Glutamatergic neuron (in vitro differentiated cells): ENCODE data around the gene AFF1. TPM values are rescaled to one million over a fixed set of nuclear protein-coding genes. Genes with fewer than 3 reads are reported as not detected.

Experiments
- DNase-seq: peaks from one replicate; pipeline ENCODE4 v3.0.0; 2022
- H3K27ac Mint-ChIP-seq: one replicate; pipeline ENCODE4 v1.8.0; 2020; ENCODE audit warnings: mild to moderate bottlenecking, mixed read lengths, inconsistent platforms; ENCODE audit not compliant: unreplicated experiment
- H3K27me3 Mint-ChIP-seq: one replicate; pipeline ENCODE4 v1.8.0; 2020; ENCODE audit warnings: mild to moderate bottlenecking, moderate library complexity, mixed read lengths, inconsistent platforms; ENCODE audit not compliant: unreplicated experiment
- H3K36me3 Mint-ChIP-seq: one replicate; pipeline ENCODE4 v1.8.0; 2020; ENCODE audit warnings: mild to moderate bottlenecking, mixed read lengths, inconsistent platforms; ENCODE audit not compliant: unreplicated experiment
- H3K4me1 Mint-ChIP-seq: one replicate; pipeline ENCODE4 v1.8.0; 2020; ENCODE audit warnings: mild to moderate bottlenecking, low read depth, mixed read lengths, inconsistent platforms; ENCODE audit not compliant: unreplicated experiment
- H3K4me3 Mint-ChIP-seq: one replicate; pipeline ENCODE4 v1.8.0; 2020; ENCODE audit warnings: mild to moderate bottlenecking, mixed read lengths, inconsistent platforms; ENCODE audit not compliant: unreplicated experiment
- H3K9me3 Mint-ChIP-seq: one replicate; pipeline ENCODE4 v1.8.0; 2020; ENCODE audit warnings: mild to moderate bottlenecking, moderate library complexity, mixed read lengths, inconsistent platforms; ENCODE audit not compliant: unreplicated experiment
- total RNA-seq: library from RNA; stranded (reverse); fragmentation: NEBNext Ultra II Directional; extraction: Animal tissue kit (Norgen Biotek cat#: 25700); gene quantifications from one replicate; pipeline ENCODE4 v1.2.1, GENCODE V29; 2021; ENCODE audit not compliant: unreplicated experiment
- TF ChIP-seq, protein P1 (sequence below): fragments of 200-600 bp; sonication (generic); IDR thresholded peaks from one replicate; pipeline ENCODE4 v1.5.0; 2021; ENCODE audit not compliant: partially characterized antibody, unreplicated experiment

Gene AFF1
- total RNA-seq, 1 donor from 2014 or later = 42.5 TPM

- Mint-ChIP-seq H3K27me3 (peaks cover 2% of the 10 kb centered on the region), H3K27ac (no peak overlapping the region), H3K9me3 (no peaks in the 10 kb centered on the region), H3K4me3 (no peak overlapping the region), H3K4me1 (no peaks in the 10 kb centered on the region), H3K36me3 (no peaks in the 10 kb centered on the region)
- TF ChIP-seq, protein P1, sequence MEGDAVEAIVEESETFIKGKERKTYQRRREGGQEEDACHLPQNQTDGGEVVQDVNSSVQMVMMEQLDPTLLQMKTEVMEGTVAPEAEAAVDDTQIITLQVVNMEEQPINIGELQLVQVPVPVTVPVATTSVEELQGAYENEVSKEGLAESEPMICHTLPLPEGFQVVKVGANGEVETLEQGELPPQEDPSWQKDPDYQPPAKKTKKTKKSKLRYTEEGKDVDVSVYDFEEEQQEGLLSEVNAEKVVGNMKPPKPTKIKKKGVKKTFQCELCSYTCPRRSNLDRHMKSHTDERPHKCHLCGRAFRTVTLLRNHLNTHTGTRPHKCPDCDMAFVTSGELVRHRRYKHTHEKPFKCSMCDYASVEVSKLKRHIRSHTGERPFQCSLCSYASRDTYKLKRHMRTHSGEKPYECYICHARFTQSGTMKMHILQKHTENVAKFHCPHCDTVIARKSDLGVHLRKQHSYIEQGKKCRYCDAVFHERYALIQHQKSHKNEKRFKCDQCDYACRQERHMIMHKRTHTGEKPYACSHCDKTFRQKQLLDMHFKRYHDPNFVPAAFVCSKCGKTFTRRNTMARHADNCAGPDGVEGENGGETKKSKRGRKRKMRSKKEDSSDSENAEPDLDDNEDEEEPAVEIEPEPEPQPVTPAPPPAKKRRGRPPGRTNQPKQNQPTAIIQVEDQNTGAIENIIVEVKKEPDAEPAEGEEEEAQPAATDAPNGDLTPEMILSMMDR = no peak
- no peak for DNase-seq
These were observed 10.4 kb downstream of the AFF1 start for GRCh38 chr4:86944964-86945781.

GRCh38 chr4:86946868-86947500 is 12.2 kb downstream of the AFF1 start:
- no peaks in the 10 kb centered on the region for H3K36me3 Mint-ChIP-seq
- H3K9me3 Mint-ChIP-seq = no peaks in the 10 kb centered on the region
- TF ChIP-seq, protein P1 = no peak
- no peak for DNase-seq
- H3K27ac Mint-ChIP-seq = no peak overlapping the region
- H3K27me3 Mint-ChIP-seq = peaks cover 2% of the 10 kb centered on the region
- no peak overlapping the region for H3K4me3 Mint-ChIP-seq
- peaks cover 10% of the 10 kb centered on the region for H3K4me1 Mint-ChIP-seq

- H3K27me3 Mint-ChIP-seq = peaks cover 2% of the 10 kb centered on the region
- TF ChIP-seq, protein P1 = no peak
- no peak overlapping the region for H3K27ac Mint-ChIP-seq
- no peak for DNase-seq
- no peaks in the 10 kb centered on the region for H3K36me3 Mint-ChIP-seq
- H3K4me3 Mint-ChIP-seq = no peak overlapping the region
- H3K4me1 Mint-ChIP-seq = peaks cover 10% of the 10 kb centered on the region
- no peaks in the 10 kb centered on the region for H3K9me3 Mint-ChIP-seq
These were observed 12.8 kb downstream of the AFF1 start for GRCh38 chr4:86947501-86948120.

GRCh38 chr4:86948276-86948675 is 13.5 kb downstream of the AFF1 start:
- no peaks in the 10 kb centered on the region for H3K36me3 Mint-ChIP-seq
- no peaks in the 10 kb centered on the region for H3K9me3 Mint-ChIP-seq
- H3K4me1 Mint-ChIP-seq = peaks cover 10% of the 10 kb centered on the region
- TF ChIP-seq, protein P1 = no peak
- H3K27me3 Mint-ChIP-seq = no peaks in the 10 kb centered on the region
- no peak overlapping the region for H3K4me3 Mint-ChIP-seq
- DNase-seq = no peak
- no peak overlapping the region for H3K27ac Mint-ChIP-seq
